Measurements from ENCODE around the gene LATS1. TPM values are rescaled to one million over a fixed set of nuclear protein-coding genes. Genes with fewer than 3 reads are reported as not detected.

The LATS1 gene
- total and polyA plus RNA-seq, 2 of the 8 experiments (the other 6 are each of a cell fraction or from before 2014, with no cell fraction given) = 8.9 to 21.7 TPM

- no peaks in the 10 kb centered on the region for H3K36me3 ChIP-seq (ENCODE audit: control insufficient read depth in 2 of 4, insufficient read depth in 4 of 4, low read length in 3 of 4)
- no peak overlapping the region for H2BK12ac ChIP-seq (ENCODE audit: low read depth, low read length)
- H3K79me1 ChIP-seq (ENCODE audit: low read depth, low read length) = no peaks in the 10 kb centered on the region; the same call in 1 of the 2 replicates
- peaks cover 0 to 3% (median 0%) of the 10 kb centered on the region in 4 experiments; a peak in 1 of 7 replicates for H3K4me1 ChIP-seq (replicated peaks in 1 of 4; ENCODE audit: control insufficient read depth in 3 of 4, insufficient read depth in 4 of 4, low read length in 3 of 4)
- H3K18ac ChIP-seq (ENCODE audit: extremely low read depth, low read length) = peak overlapping the region; percentile 1; the same call in 1 of the 2 replicates
- H2BK15ac ChIP-seq (ENCODE audit: low read length) = no peak overlapping the region
- no peak overlapping the region for H4K91ac ChIP-seq (replicated peaks; ENCODE audit: insufficient read length, low read length)
- DNase-seq (ENCODE audit: low read depth in 1 of 2, low spot score in 2 of 2) (peak; percentile 60 to 78), FAIRE-seq (no peak)
- no peak overlapping the region for H2AFZ ChIP-seq (ENCODE audit: low read length)
- peaks cover 9% of the 10 kb centered on the region; the same call in 1 of the 2 replicates for H3K23me2 ChIP-seq (ENCODE audit: low read depth, low read length)
- no peak overlapping the region for H2AK5ac ChIP-seq (ENCODE audit: low read depth, low read length)
- peak overlapping the region; percentile 73; the same call in 1 of the 2 replicates for H2BK5ac ChIP-seq (ENCODE audit: low read depth, low read length)
- H3K23ac ChIP-seq (ENCODE audit: insufficient read length) = no peak overlapping the region
- peak overlapping the region; percentile 73; the same call in 1 of the 2 replicates for H3K27ac ChIP-seq (ENCODE audit: low read depth, low read length)
- TF ChIP-seq KDM4A (IDR thresholded peaks at IDR 0.05; ENCODE audit: low read depth, low read length, severe bottlenecking) = peak; percentile 89
- TF ChIP-seq RNF2 (IDR thresholded peaks at IDR 0.05; ENCODE audit: borderline replicate concordance, low read depth, low read length, missing control alignments, poor library complexity, severe bottlenecking) = no peak
- TF ChIP-seq SIN3A (conservative IDR thresholded peaks at IDR 0.05 in 1 of 2, IDR thresholded peaks at IDR 0.05 in 1 of 2; ENCODE audit: low read depth in 1 of 2, low read length in 2 of 2) = peak in 1 of 2 experiments; percentile 75; a peak in 1 of 4 replicates
- peak; percentile 37 for TF ChIP-seq ASH2L (IDR thresholded peaks at IDR 0.05; ENCODE audit: low read length)
- no peak for TF ChIP-seq SRF (IDR thresholded peaks at IDR 0.05; ENCODE audit: low read depth, low read length)
- no peak for TF ChIP-seq KDM1A (IDR thresholded peaks at IDR 0.05; ENCODE audit: borderline replicate concordance, low read length)
- peak; percentile 45 for TF ChIP-seq CREB1 (IDR thresholded peaks at IDR 0.05)
- H3K9me3 ChIP-seq (ENCODE audit: insufficient read depth in 2 of 2, low read depth in 1 of 2, low read length in 1 of 2) = no peaks in the 10 kb centered on the region
- no peak overlapping the region for H4K8ac ChIP-seq (ENCODE audit: extremely low read depth, insufficient read depth, low read length)
- no peak overlapping the region for H3K14ac ChIP-seq (ENCODE audit: insufficient read length)
- H4K20me1 ChIP-seq (replicated peaks in 1 of 2; ENCODE audit: control insufficient read depth in 1 of 2, insufficient read depth in 2 of 2, low read length in 2 of 2) = peaks cover 2 to 5% of the 10 kb centered on the region in 2 experiments
- peak overlapping the region; percentile 71 to 88 (median 75) for H3K9ac ChIP-seq (replicated peaks in 1 of 4; ENCODE audit: extremely low read depth in 1 of 4, low read depth in 3 of 4, low read length in 3 of 4)
- H3K4me2 ChIP-seq (ENCODE audit: insufficient read depth in 1 of 2, low read depth in 2 of 2, low read length in 2 of 2) = peak overlapping the region; percentile 75 to 83
- H2BK120ac ChIP-seq (replicated peaks; ENCODE audit: low read depth, low read length) = no peak overlapping the region
- 3% methylated on average over 25 of the region's 25 CpGs; no CpG with 5 or more reads in 1 of the 2 experiments for WGBS, 2 experiments (ENCODE audit: extremely low coverage in 1 of 2, insufficient coverage in 1 of 2, insufficient read length in 1 of 2, insufficient replicate concordance in 2 of 2, low coverage in 1 of 2, low lambda C conversion rate in 2 of 2, missing lambda C conversion rate in 1 of 2)
- H3K56ac ChIP-seq (replicated peaks; ENCODE audit: insufficient read length, low read depth, low read length) = peak overlapping the region; percentile 59
- peaks cover 4 to 59% of the 10 kb centered on the region in 2 experiments for H3K79me2 ChIP-seq (ENCODE audit: control insufficient read depth in 1 of 2, insufficient read depth in 2 of 2, low read length in 2 of 2)
- H3K4me3 ChIP-seq (ENCODE audit: extremely low read depth in 1 of 4, insufficient read depth in 2 of 4, low read depth in 3 of 4, low read length in 4 of 4) = peak overlapping the region; percentile 71 to 93 (median 84)
- POLR2A ChIA-PET (ENCODE audit: partially characterized antibody) = interaction anchor here (0.9 to 1.8 kb wide), 6 partner anchors 9 to 204 kb away, joined by 3 to 11 read pairs (median 3); partner anchors contain the start of genes GINM1, LATS1 and PPIL4
- H4K5ac ChIP-seq (ENCODE audit: insufficient read length, low read depth, low read length) = no peak overlapping the region
- CTCF ChIA-PET (ENCODE audit: partially characterized antibody) = interaction anchor here (0.6 to 1.3 kb wide), 2 partner anchors 9 to 19 kb away, joined by 3 to 4 read pairs; no protein-coding TSS in a partner anchor
- H2BK20ac ChIP-seq (ENCODE audit: low read length) = no peak overlapping the region
- H3K27me3 ChIP-seq (replicated peaks in 1 of 4; ENCODE audit: control insufficient read depth in 3 of 4, extremely low read depth in 1 of 4, insufficient read depth in 3 of 4, low read length in 3 of 4) = no peaks in the 10 kb centered on the region
- no peak overlapping the region for H3K4ac ChIP-seq (replicated peaks; ENCODE audit: insufficient read length, low read depth, low read length)
Observed at GRCh38 chr6:149750136-149750609, 32.3 kb upstream of the LATS1 start.

Data from H1 (cell line).